Activated naive CD8-positive, alpha-beta T cell treated with anti-CD3 and anti-CD28 coated beads for 36 hours (primary cell): Measurements from ENCODE around the gene PPP1R9B. TPM values are rescaled to one million over a fixed set of nuclear protein-coding genes. Genes with fewer than 3 reads are reported as not detected.

Experiments used
- DNase-seq: peaks from one replicate; pipeline ENCODE4 v3.0.0; 2021
- H3K27ac Mint-ChIP-seq: one replicate; pipeline ENCODE4 v1.8.0; 2022; ENCODE audit warnings: mild to moderate bottlenecking, moderate library complexity, mixed read lengths
- H3K27me3 Mint-ChIP-seq: one replicate; pipeline ENCODE4 v1.8.0; 2022; ENCODE audit warnings: mild to moderate bottlenecking, mixed read lengths
- H3K36me3 Mint-ChIP-seq: one replicate; pipeline ENCODE4 v1.8.0; 2021; ENCODE audit warnings: mild to moderate bottlenecking, mixed read lengths
- H3K4me1 Mint-ChIP-seq: one replicate; pipeline ENCODE4 v1.8.0; 2021; ENCODE audit warnings: mixed read lengths
- H3K4me3 Mint-ChIP-seq: one replicate; pipeline ENCODE4 v1.8.0; 2022; ENCODE audit warnings: mild to moderate bottlenecking, moderate library complexity, mixed read lengths
- H3K9me3 Mint-ChIP-seq: one replicate; pipeline ENCODE4 v1.8.0; 2022; ENCODE audit warnings: mixed read lengths
- total RNA-seq, 2 experiments: library from RNA; stranded (reverse); gene quantifications; one replicate each; pipeline ENCODE4 v1.2.3, GENCODE V29; 2021

Gene PPP1R9B
- total RNA-seq, 2 experiments from 2014 or later: 50.9 to 52.0 TPM

DNA sequence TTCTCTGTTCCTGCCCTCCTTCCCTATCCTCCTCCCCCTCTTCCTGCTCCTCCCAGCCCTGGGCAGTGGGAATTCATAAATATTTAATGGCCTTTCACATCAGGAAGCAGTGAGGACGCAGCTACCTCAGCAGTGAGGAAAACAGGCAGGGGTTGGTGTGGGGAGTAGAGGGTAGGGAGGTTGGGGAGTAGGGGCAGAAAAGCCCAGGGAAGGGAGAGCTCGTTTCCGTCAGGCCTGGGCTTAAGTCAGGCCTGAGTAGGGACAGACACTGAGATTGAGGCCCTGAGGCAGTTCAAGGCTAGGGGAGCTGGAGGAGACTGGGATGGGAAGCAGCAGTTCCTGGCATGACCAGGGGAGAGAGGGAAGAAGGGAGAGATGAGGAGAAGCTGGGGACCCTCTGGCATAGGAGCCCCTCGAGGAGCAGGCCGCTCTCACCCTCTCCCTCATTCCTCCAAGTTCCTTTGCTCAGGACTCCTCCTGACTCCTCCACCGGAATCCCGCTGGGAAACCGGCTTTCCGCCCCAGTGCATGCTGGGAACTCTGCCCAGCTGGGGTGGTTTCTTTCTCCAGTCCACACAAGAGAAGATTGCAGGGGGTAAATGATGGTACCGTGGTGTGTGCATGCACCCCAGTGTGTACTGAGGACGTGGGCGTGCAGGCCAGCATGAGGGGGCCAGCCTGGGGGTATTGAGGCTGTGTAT is 26.7 kb downstream of the PPP1R9B start:
- no peaks in the 10 kb centered on the region for H3K36me3 Mint-ChIP-seq
- H3K27me3 Mint-ChIP-seq: peaks cover 36% of the 10 kb centered on the region
- DNase-seq: no peak
- peaks cover 5% of the 10 kb centered on the region for H3K4me1 Mint-ChIP-seq
- no peak overlapping the region for H3K4me3 Mint-ChIP-seq
- H3K27ac Mint-ChIP-seq: no peak overlapping the region
- H3K9me3 Mint-ChIP-seq: no peaks in the 10 kb centered on the region

DNA sequence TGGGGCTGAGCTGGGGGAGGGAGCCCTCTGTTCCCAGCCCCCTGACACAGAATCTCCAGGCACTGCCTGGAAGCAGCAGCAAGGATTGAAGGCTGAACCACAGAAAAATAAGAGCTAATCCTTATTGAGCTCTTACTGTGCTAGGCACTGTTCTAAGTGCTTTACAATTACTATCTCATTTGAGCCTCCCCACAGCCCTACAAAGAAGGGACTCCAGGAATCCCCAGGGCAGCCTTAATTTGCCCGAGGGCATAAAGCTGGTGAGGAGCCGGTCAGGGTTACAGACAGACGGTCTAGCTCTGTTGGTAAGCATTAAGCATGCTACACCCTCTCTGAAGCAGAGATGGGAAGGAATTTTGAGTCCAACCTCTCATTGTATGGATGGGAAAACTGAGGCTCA is 27.5 kb downstream of the PPP1R9B start:
- peaks cover 36% of the 10 kb centered on the region for H3K27me3 Mint-ChIP-seq
- no peaks in the 10 kb centered on the region for H3K36me3 Mint-ChIP-seq
- no peak overlapping the region for H3K27ac Mint-ChIP-seq
- no peaks in the 10 kb centered on the region for H3K9me3 Mint-ChIP-seq
- H3K4me1 Mint-ChIP-seq: peaks cover 2% of the 10 kb centered on the region
- H3K4me3 Mint-ChIP-seq: no peak overlapping the region
- no peak for DNase-seq

DNA sequence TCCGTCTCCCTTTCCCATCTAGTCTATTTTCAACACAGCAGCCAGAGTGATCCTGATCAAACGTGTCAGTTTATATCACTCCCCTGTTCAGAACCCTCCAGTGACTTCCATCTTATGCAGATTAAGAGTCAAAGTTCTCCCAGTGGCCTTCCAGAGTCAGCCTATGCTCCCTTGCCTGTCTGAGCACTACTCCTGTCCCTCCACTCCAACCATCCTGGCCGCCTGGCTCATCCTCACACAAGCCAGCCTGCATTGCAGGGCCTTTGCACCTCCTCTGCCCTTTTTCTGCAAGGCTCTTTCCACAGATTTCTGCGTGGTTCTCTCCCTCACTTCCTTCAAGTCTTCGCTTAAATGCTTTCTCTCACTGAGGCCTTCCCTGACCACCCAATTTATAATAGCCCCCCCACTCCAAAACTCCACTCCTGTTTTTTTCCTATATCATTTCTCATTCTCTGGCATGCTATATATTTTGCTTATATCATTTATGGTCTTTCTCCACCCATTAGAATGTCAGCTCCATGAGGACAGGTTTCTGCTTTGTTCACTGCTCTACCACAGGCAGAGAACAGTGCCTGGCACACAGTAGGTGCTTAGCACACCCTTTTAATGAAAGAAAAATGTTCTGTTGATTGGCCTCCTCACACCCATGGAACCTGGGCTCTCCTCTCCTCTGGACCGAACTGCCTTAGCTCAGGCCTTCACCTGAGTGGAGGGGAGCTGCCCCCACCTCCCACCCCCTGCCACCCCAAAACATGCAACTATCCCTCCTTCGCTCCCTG is 29.8 kb downstream of the PPP1R9B start:
- no peaks in the 10 kb centered on the region for H3K36me3 Mint-ChIP-seq
- DNase-seq: no peak
- H3K4me1 Mint-ChIP-seq: peaks cover 5% of the 10 kb centered on the region
- H3K4me3 Mint-ChIP-seq: no peak overlapping the region
- peaks cover 49% of the 10 kb centered on the region for H3K27me3 Mint-ChIP-seq
- no peak overlapping the region for H3K27ac Mint-ChIP-seq
- H3K9me3 Mint-ChIP-seq: no peaks in the 10 kb centered on the region

DNA sequence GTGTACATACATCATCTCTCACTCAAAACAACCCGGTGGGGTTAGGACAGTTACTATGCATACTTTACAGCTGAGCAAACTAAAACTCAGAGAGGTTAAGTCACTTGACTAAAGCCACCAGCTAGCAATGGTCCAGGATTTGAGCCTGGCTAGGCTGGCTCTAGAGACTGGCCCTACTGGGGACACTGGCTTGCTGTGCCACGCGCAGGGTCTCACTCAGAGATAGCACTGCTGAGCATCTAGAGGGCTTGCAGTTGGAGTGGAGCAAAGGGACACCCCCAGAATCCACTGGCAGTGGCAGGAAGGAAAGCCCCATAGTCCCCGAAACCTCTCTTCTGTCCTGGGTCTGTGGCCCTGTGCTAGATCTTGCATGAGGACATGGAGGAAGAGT is 31.7 kb downstream of the PPP1R9B start:
- no peaks in the 10 kb centered on the region for H3K9me3 Mint-ChIP-seq
- H3K4me1 Mint-ChIP-seq: peaks cover 10% of the 10 kb centered on the region
- no peak for DNase-seq
- H3K36me3 Mint-ChIP-seq: no peaks in the 10 kb centered on the region
- H3K27ac Mint-ChIP-seq: no peak overlapping the region
- no peak overlapping the region for H3K4me3 Mint-ChIP-seq
- peaks cover 57% of the 10 kb centered on the region for H3K27me3 Mint-ChIP-seq

DNA sequence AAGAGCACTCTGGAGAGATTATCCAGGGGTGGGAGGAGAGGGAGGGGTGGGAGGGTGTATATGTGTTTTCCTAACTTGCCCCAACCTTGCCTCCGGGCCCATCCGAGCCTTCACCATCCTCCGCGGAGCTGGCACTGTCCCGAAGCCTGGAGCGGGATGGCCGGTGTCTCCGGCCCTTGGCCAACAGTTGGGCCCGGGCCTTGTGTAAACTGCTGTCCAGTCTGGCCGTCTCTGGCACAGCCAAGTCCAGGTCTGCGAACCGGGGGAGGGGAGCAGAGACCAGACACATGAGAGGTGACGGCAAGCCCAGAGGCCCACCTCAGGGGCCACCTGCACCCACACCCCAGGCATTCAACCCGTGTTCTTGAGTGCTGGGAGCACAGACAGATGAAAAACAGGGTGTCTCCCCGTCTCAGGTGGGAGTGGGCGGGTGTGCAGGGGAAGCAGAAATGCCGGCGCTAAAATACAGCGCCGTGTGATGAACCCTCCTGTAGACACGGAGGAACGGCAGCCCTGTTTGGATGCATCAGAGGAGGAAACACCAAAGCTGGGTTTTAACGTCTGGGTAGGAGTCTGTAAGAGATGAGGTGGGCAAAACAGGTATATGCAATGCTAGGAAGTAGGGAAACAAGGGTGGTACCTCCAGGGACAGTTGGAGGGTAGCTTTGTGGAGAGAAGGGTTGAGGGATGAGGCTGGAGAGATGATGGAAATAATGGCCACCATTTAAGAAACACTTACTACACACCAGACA is 32.2 kb downstream of the PPP1R9B start:
- no peaks in the 10 kb centered on the region for H3K9me3 Mint-ChIP-seq
- no peak for DNase-seq
- peaks cover 57% of the 10 kb centered on the region for H3K27me3 Mint-ChIP-seq
- no peaks in the 10 kb centered on the region for H3K36me3 Mint-ChIP-seq
- no peak overlapping the region for H3K27ac Mint-ChIP-seq
- H3K4me1 Mint-ChIP-seq: peaks cover 10% of the 10 kb centered on the region
- no peak overlapping the region for H3K4me3 Mint-ChIP-seq

DNA sequence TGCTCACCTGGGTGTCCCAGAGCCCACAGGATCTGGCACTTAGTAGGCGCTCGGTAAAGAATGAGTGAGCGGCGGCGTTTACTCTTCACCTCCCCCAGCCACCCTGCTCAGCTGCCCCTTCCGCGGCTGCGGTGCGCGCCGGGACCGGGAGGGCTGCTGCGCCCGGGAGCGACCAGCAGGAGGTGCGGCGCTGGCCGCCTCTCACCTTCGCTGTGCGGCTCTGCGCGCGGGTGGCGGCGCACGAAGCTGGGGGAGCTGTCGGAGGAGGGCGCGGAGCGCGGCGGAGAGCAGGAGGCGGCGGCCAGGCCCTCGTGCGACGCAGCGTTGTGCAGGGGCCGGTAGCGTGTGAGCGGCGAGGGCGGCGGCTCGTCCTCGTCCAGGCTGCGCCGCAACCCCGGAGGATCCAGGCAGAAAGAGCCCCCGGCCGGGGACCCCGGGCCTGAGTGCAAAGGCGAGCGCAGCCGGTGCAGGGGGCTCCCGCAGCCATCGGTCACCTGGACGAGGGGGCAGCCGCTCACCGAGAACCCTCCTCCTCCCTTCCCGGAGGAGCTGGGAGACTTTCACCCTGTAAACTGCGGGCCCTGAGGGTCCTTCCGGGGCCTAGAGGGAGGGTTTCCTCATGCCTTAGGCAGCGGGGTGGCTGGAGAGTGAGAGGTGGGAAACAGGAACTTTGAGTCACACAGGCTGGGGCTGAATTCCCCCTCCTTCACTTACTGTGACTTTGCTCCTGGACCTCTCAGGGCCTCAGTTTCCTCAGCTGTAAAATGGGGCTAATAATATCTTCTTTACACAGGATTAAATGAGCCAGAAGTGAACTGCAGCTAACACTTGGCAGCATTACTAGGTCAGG is 33.0 kb downstream of the PPP1R9B start:
- Mint-ChIP-seq H3K27me3 (peaks cover 54% of the 10 kb centered on the region), H3K4me3 (peak overlapping the region; percentile 44), H3K27ac (no peak overlapping the region), H3K36me3 (no peaks in the 10 kb centered on the region), H3K4me1 (peaks cover 10% of the 10 kb centered on the region), H3K9me3 (no peaks in the 10 kb centered on the region)
- peak; percentile 81 for DNase-seq

DNA sequence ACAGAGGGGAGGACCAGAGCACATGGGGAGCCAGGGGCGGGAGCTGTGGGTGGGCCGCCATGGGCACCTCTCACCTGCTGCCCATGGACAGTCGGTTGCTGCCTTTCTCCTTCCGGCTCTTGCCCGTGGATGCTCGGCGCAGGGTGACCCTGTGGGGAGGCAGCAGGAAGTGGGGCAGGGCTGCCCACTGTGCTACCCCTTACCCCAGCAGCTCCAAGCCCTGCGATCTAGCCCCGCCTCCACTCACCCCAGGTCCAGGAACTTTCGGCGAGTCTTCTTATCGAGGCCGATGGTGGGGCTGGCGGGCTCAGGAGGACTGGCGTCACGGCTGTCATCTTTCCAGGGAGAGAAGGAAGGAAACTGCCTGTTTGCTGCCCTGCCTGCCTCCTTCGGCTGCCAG is 34.7 kb downstream of the PPP1R9B start:
- Mint-ChIP-seq H3K27ac (no peak overlapping the region), H3K4me1 (peaks cover 10% of the 10 kb centered on the region), H3K27me3 (peaks cover 50% of the 10 kb centered on the region), H3K4me3 (no peak overlapping the region), H3K36me3 (no peaks in the 10 kb centered on the region), H3K9me3 (no peaks in the 10 kb centered on the region)
- DNase-seq: no peak

DNA sequence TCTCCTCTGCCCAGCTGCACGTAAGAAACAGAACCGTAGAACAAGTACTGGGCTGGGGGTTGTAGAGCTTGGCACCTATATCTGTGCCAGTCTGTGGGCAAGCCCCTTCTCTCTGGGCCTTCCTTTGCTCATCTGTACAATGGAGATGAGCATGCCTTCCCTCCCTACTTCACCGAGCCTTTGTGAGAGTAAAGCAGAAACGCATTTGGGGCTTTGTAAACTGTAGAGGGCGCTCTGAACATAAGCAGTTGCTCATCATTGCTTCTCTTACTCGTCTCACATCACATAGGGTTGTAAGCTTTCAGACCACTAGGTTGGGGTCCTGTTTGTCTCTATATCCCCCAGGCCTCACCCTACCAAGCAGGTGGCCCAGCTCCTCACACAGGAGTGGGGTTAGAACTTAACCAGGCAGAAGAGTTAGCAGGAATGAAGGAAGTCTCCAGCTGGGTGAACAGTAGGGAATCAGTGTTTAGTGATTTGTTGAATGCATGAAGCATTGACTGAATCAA is 35.6 kb downstream of the PPP1R9B start:
- peak; percentile 38 for DNase-seq
- no peaks in the 10 kb centered on the region for H3K36me3 Mint-ChIP-seq
- H3K27me3 Mint-ChIP-seq: peaks cover 42% of the 10 kb centered on the region
- H3K9me3 Mint-ChIP-seq: no peaks in the 10 kb centered on the region
- H3K4me1 Mint-ChIP-seq: peaks cover 10% of the 10 kb centered on the region
- H3K4me3 Mint-ChIP-seq: no peak overlapping the region
- H3K27ac Mint-ChIP-seq: no peak overlapping the region

DNA sequence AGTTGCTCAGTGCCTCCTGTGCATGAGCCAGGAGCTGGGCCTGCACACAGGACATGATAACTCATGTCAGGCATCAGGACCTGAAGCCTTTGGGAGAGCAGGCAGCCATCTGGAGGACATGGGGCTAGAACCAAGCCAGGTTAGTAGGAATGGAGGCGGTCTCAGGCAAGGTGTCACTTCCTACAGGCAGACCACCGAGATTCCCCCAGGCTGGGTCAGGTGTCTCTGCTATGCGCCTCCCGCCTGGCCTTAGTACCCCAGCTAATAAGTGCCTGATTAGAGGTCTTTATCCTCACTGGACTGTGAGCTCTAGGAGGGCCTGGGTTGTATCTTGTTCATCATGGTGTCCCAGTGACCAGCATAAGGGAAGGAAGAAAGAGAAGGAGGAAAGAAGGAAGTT is 36.1 kb downstream of the PPP1R9B start:
- peaks cover 38% of the 10 kb centered on the region for H3K27me3 Mint-ChIP-seq
- no peaks in the 10 kb centered on the region for H3K9me3 Mint-ChIP-seq
- peaks cover 10% of the 10 kb centered on the region for H3K4me1 Mint-ChIP-seq
- H3K36me3 Mint-ChIP-seq: no peaks in the 10 kb centered on the region
- no peak for DNase-seq
- no peak overlapping the region for H3K27ac Mint-ChIP-seq
- H3K4me3 Mint-ChIP-seq: no peak overlapping the region

DNA sequence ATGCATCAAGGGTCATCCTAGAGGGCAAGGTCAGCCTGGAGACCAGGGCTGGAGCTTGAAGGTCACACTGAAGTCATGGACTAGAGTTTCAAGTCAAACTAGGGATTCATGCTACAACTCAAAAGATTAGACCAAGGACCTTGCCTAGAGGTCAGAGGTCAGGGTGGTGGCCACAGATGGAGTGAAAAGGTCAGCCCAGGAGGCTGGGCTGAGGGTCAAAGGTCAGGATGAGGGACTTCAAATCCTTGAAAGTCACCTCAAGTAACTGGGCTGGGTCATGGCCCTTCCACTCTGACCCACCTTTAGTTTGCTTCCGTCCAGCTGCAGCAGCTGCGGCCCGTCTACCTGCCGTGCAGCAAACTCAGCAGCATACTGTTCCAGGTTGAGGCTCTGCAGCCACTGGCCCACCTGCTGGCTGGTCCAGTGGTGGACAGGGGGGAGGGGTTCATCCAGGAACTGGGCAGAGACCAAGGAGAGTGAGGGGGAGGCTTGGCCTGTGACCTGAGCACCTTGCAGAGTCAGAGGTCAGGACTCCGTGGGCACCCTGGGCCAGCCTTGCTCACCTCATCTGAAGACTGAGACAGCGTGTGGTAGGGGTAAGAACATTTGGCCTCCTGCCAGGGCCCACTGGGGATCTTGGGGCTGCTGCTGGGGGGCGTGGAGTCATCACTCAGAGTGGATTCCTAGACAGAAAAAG is 36.7 kb downstream of the PPP1R9B start:
- Mint-ChIP-seq H3K4me1 (peaks cover 10% of the 10 kb centered on the region), H3K36me3 (no peaks in the 10 kb centered on the region), H3K4me3 (no peak overlapping the region), H3K27ac (no peak overlapping the region), H3K9me3 (no peaks in the 10 kb centered on the region), H3K27me3 (peaks cover 35% of the 10 kb centered on the region)
- no peak for DNase-seq

DNA sequence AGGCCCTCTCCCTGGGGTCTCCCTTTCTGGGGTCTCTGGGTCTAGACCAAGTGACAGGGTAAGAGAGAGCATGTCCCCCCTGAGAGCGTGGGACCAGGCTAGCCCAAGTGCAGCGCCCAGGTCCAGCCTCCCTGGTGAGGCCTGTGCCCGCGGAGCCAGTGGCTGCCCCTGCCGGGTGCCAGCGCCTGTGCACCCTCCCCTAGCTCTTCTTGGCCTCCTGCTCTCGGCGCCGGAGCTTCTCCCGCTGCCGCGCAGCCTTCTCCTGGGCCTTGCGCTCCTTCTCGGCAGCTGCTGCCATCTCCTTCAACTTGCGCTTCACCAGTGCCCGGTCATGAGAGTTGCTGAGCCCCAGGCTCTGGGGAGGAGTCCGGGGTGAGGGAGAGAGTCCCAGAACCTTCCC is 37.8 kb downstream of the PPP1R9B start:
- peaks cover 10% of the 10 kb centered on the region for H3K4me1 Mint-ChIP-seq
- no peak overlapping the region for H3K4me3 Mint-ChIP-seq
- no peak overlapping the region for H3K27ac Mint-ChIP-seq
- H3K9me3 Mint-ChIP-seq: no peaks in the 10 kb centered on the region
- no peaks in the 10 kb centered on the region for H3K36me3 Mint-ChIP-seq
- no peak for DNase-seq
- H3K27me3 Mint-ChIP-seq: peaks cover 24% of the 10 kb centered on the region

DNA sequence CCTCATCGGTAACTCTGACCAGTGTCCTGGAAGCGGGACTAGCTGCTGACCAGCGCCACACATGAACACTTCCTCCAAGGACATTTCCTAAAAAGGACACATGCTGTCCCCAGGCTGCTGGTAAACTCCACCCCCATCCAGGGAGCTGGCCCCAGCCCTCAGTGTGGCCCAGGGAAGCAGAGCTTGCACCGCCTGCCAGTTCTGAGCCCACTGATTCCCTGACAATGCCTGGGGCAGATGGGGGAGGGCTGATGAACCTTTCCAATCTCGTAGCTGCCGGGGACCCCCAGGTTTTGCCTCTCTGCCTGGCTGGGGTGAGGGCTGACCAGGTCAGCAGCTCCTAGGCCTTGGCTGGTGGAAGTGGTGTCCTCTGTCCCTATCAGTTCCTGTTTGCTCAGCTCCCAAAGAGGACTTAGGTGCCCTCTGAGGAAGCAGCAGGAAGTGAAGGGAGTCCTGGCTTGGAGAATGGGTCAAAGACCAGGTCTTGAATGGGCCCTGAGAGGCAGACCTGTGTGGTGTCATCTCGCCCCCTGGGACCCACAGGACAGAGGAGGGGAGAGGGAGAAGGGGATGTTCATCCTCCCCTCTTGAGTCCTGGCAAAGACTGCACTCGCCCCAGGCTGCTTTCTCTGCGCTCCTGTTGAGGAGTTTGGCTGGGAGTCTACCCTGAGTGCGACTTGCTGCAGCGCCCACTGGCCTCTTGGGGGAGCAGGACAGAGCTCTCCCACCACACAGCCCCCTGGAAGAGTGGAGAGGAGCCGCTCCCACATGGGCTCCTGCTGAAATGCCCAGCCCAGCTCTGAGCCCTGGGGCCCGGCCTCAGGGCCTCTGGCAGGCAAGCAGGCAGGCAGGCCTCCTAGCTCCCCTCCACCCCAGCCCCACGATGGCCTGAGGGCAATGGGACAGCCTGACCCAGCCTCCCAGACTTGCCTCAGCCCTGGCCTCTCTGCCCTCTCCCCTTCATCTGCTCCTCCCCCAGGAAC is 38.5 kb downstream of the PPP1R9B start:
- DNase-seq: no peak
- Mint-ChIP-seq H3K4me3 (no peak overlapping the region), H3K27me3 (peaks cover 21% of the 10 kb centered on the region), H3K9me3 (no peaks in the 10 kb centered on the region), H3K4me1 (peaks cover 9% of the 10 kb centered on the region), H3K36me3 (no peaks in the 10 kb centered on the region), H3K27ac (no peak overlapping the region)
